NCI-H1436 treated with DMSO at 0.1 percent for 48 hours (cell line): ENCODE results near the gene USP2.

Experiments
- DNase-seq: peaks from one replicate; lab custom pipeline; 2025; lab: John Stamatoyannopoulos, UW

The USP2 gene

DNA sequence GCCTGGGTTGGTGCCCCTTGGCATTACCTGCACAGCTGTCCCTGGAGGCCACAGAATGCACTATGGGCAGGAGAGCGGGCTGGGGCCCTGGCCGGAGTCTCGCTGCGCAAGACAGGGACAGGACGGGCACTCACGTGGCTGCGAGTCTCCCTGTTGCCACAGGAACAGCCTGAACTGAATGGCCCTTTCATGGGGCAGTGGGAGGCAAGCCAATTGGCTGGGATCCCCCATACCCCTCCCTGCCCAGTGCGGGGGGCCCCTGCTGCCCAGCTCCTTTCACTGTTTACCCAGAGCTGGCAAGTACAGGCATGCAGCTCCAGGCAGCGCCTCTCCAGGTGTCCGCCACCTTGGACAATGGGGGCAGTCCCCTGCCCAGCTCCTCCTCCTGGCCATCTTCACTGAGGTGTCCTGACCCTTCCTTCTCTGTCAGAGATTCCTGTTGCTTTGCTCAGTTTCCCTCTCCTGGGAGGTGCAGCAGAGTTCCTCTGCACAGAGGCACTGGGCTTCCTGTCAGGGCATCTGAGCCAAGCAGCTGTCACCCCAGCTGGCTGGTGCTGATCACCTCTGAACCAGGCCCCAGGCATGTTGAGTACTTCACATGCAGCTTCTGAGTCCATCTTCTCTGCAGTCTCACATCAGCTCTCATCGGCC, 5.2 kb downstream of the USP2 start:
- no peak for DNase-seq

- no peak for DNase-seq
These were observed 5.9 kb downstream of the USP2 start for GRCh38 chr11:119375337-119376196.

- no peak for DNase-seq
These were observed 6.7 kb downstream of the USP2 start for GRCh38 chr11:119374632-119375336.

GRCh38 chr11:119373921-119374631, 7.4 kb downstream of the USP2 start:
- DNase-seq = no peak

- DNase-seq = no peak
These were observed 8.2 kb downstream of the USP2 start for GRCh38 chr11:119373059-119373920.

- DNase-seq = no peak
These were observed 9.0 kb downstream of the USP2 start for GRCh38 chr11:119372260-119373058.

DNA sequence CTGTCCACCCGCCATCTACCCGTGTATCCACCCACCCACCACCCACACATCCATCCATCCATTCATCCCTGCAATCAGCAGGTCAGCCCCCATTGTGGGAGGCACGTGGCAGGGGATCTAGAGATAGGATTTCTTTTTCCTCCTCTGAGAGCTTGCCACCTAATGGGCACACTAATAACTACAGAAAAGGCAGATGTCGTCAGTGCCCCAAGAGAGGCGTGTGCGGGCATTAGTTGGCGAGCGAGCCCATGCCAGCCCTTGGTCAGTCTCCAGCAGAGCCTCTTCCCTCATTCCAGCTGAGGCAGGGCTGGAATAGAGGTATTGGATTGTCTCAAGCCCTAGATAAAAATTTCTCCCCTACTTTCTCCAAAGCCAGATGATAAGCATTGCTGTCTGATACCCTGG, 9.7 kb downstream of the USP2 start:
- DNase-seq = no peak

- no peak for DNase-seq
These were observed 10.4 kb downstream of the USP2 start for GRCh38 chr11:119371067-119371601.

DNA sequence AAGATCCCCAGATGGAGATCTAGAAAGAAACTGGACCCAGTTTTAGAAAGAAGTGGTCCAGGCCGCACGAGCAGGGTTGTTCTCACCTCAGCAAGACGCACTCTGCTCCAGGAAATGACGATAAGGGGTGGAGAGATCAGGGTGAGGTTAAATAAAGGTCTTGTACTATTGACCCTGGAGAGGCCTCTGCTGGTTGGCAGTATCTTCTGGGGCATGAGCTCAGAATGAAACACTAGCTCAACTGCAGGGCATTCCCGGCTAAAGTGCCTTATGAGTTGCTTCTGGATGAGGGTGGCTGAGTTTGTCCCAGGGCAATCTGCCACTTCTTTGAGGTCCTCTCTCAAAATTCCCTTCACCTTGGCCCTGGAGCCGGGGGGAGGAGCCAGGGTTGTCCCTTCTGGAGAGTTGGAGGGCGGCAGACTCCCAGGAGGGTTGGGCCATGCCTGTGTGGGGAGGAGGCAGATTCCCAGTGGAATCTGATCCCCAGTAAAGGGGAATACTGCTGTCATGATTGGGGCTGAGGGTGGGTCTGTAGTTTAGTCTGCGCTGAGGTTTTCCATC, 10.9 kb downstream of the USP2 start:
- DNase-seq = no peak

GRCh38 chr11:119369132-119369925, 12.2 kb downstream of the USP2 start:
- DNase-seq = no peak

- no peak for DNase-seq
These were observed 13.1 kb downstream of the USP2 start for GRCh38 chr11:119368121-119369034.

DNA sequence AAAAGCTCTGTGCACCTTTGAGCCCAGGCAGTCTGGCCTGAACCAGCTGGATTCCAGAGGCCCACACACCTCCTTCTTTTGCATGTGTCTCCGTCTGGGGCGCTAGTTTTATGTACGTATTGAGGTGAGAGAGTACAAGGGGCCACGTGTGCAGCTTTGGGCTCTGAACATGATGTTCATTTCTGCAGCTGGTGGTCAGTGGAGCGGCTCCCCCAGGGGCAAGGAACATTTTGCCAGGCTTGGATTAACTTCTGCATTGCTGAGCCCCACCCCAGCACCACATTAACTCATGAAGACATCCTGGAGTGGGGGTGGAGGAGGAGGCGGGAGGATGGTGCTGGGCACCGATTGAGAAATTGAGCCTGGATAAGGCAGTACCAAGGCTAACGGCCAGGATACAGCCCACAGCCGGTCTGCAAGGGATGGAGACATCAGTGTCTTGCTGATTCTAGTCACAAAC, 13.8 kb downstream of the USP2 start:
- no peak for DNase-seq

GRCh38 chr11:119366690-119367620, 14.5 kb downstream of the USP2 start:
- DNase-seq = no peak

DNA sequence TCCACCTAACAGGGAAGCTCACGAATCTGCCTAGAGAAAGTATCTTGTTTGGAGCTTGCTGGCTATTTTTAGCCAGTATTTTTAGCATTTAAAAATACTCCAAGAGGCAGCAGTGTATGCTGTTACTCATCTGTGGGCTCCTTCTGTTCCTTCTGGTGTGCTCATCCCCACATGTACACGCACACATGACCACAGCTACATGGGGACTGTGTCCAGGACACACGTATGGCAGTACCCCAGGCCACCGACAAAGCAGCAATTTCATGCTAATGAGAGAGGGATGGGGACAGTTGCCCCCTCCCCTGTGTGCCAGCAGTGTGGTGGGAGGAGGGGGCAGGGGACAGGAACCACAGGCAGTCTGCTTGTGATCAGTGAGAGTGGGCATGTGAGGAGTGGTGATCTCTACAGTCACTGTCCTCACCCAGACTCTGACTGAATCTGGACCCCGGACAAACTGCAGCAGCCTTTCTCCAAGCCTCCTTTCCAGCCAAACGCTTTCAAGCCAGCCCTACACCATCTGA, 16.4 kb downstream of the USP2 start:
- DNase-seq = no peak

GRCh38 chr11:119363851-119364590, 17.5 kb downstream of the USP2 start:
- no peak for DNase-seq
